Activated naive CD8-positive, alpha-beta T cell treated with anti-CD3 and anti-CD28 coated beads, Interleukin-2, amount 10 ng/mL, durations not matched to agents 7 days and 5 days (primary cell): Measurements from ENCODE around the gene RBMS3. TPM values are rescaled to one million over a fixed set of nuclear protein-coding genes. Genes with fewer than 3 reads are reported as not detected.

ENCODE experiments used
- ATAC-seq: fragments of 150-1000 bp; cut with Tn5 transposase; one replicate; pipeline ENCODE4 v1.10.0; 2021; ENCODE audit warnings: low read depth, moderate library complexity
- POLR2A ChIA-PET: fragments of 350-600 bp; sonication (Branson Sonifier 250); formaldehyde crosslinking; loops from one replicate; lab custom pipeline; 2021; ENCODE audit warnings: antibody characterized with exemption; lab: Charles Lee
- DNase-seq: peaks from one replicate; pipeline ENCODE4 v3.0.0; 2021
- H3K27ac Mint-ChIP-seq: one replicate; pipeline ENCODE4 v1.8.0; 2022; ENCODE audit warnings: mild to moderate bottlenecking, mixed read lengths
- H3K27me3 Mint-ChIP-seq: one replicate; pipeline ENCODE4 v1.8.0; 2022; ENCODE audit warnings: mild to moderate bottlenecking, moderate library complexity, mixed read lengths
- H3K36me3 Mint-ChIP-seq: one replicate; pipeline ENCODE4 v1.8.0; 2021; ENCODE audit warnings: mild to moderate bottlenecking, mixed read lengths
- H3K4me1 Mint-ChIP-seq: one replicate; pipeline ENCODE4 v1.8.0; 2021; ENCODE audit warnings: mixed read lengths
- H3K4me3 Mint-ChIP-seq: one replicate; pipeline ENCODE4 v1.8.0; 2022; ENCODE audit warnings: mild to moderate bottlenecking, moderate library complexity, mixed read lengths
- H3K9me3 Mint-ChIP-seq: one replicate; pipeline ENCODE4 v1.8.0; 2021; ENCODE audit warnings: mixed read lengths
- total RNA-seq, 2 experiments: library from RNA; stranded (reverse); gene quantifications; one replicate each; pipeline ENCODE4 v1.2.3, GENCODE V29; 2021

RBMS3 gene
- total RNA-seq, 2 experiments from 2014 or later: 0.58 to 0.74 TPM

DNA sequence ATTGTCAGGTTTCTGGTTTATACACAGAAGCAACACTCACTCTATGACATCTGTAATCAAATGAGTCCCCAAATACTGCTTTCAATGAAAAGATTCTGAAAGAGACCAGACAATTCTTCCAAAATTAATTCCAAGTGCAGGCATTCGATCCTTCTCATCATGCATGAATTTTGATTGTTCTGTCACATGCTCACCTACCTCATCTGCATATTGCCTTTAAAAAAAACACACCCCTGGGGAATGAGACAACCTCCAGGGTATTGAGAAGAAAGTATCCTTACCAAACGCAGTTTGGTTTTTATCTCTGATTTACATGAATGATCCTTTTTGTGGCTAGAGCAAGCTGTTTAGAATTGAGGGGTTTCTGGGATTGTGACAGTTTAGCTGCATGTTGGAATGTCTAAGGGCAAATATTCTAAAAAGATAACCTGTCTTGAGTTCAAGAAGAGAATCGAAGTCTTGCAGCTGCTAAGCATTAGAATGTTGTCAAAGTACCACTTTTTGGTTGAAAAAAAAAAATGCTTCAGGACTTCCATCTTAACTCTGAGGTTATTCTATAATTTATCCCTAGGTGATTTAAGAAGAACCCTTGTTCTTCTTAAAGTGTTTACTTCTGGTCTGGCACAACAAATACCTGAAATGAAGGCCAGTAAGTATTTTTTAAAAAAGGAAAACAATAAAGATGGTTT lies 653.1 kb downstream of the RBMS3 start:
- POLR2A ChIA-PET: no interaction called here
- Mint-ChIP-seq H3K4me1 (no peaks in the 10 kb centered on the region), H3K4me3 (no peak overlapping the region), H3K27me3 (peaks cover 14% of the 10 kb centered on the region), H3K9me3 (no peaks in the 10 kb centered on the region), H3K27ac (no peak overlapping the region), H3K36me3 (no peaks in the 10 kb centered on the region)
- DNase-seq (no peak), ATAC-seq (no peak)

- POLR2A ChIA-PET: no interaction called here
- H3K27me3 Mint-ChIP-seq: peaks cover 14% of the 10 kb centered on the region
- ATAC-seq: no peak
These were observed 653.9 kb downstream of the RBMS3 start for GRCh38 chr3:29934751-29935150.

DNA sequence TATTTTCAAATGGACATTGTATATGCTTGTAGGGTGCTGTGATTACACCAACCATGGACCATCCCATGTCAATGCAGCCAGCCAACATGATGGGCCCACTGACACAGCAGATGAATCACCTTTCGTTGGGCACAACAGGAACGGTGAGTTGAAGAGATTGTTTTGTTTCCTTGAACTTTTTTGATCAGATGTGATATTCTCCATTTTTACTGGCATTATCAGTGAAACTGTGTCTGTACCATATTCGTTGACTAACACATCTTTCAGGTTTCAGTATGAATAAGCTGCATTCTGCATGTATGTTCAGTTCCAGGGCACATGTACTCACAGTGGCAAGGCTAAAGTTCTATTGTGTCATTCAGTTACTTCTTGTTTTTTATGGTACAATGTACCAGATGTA lies 655.2 kb downstream of the RBMS3 start:
- POLR2A ChIA-PET: no interaction called here
- H3K4me1 Mint-ChIP-seq: no peaks in the 10 kb centered on the region
- H3K36me3 Mint-ChIP-seq: no peaks in the 10 kb centered on the region
- H3K27me3 Mint-ChIP-seq: peaks cover 14% of the 10 kb centered on the region
- ATAC-seq (no peak), DNase-seq (no peak)
- no peak overlapping the region for H3K4me3 Mint-ChIP-seq
- H3K9me3 Mint-ChIP-seq: no peaks in the 10 kb centered on the region
- H3K27ac Mint-ChIP-seq: no peak overlapping the region

More at GRCh38 chr3:29934751-29935150, 653.9 kb downstream of the RBMS3 start:
- no peak overlapping the region for H3K4me3 Mint-ChIP-seq
- no peaks in the 10 kb centered on the region for H3K9me3 Mint-ChIP-seq
- no peaks in the 10 kb centered on the region for H3K36me3 Mint-ChIP-seq
- no peak for DNase-seq
- H3K4me1 Mint-ChIP-seq: no peaks in the 10 kb centered on the region
- H3K27ac Mint-ChIP-seq: no peak overlapping the region

- no peak overlapping the region for H3K27ac Mint-ChIP-seq
- no peak overlapping the region for H3K4me3 Mint-ChIP-seq
- POLR2A ChIA-PET: no interaction called here
- H3K36me3 Mint-ChIP-seq: no peaks in the 10 kb centered on the region
- DNase-seq: no peak
- ATAC-seq: no peak
- H3K4me1 Mint-ChIP-seq: no peaks in the 10 kb centered on the region
- peaks cover 14% of the 10 kb centered on the region for H3K27me3 Mint-ChIP-seq
- H3K9me3 Mint-ChIP-seq: no peaks in the 10 kb centered on the region
These were observed 655.9 kb downstream of the RBMS3 start for GRCh38 chr3:29936766-29937165.

- H3K27me3 Mint-ChIP-seq: peaks cover 12% of the 10 kb centered on the region
- no peaks in the 10 kb centered on the region for H3K9me3 Mint-ChIP-seq
- no peak overlapping the region for H3K4me3 Mint-ChIP-seq
- ATAC-seq (no peak), DNase-seq (no peak)
- H3K36me3 Mint-ChIP-seq: no peaks in the 10 kb centered on the region
- H3K4me1 Mint-ChIP-seq: no peaks in the 10 kb centered on the region
- H3K27ac Mint-ChIP-seq: no peak overlapping the region
- POLR2A ChIA-PET: no interaction called here
These were observed 656.3 kb downstream of the RBMS3 start for GRCh38 chr3:29937185-29937584.

DNA sequence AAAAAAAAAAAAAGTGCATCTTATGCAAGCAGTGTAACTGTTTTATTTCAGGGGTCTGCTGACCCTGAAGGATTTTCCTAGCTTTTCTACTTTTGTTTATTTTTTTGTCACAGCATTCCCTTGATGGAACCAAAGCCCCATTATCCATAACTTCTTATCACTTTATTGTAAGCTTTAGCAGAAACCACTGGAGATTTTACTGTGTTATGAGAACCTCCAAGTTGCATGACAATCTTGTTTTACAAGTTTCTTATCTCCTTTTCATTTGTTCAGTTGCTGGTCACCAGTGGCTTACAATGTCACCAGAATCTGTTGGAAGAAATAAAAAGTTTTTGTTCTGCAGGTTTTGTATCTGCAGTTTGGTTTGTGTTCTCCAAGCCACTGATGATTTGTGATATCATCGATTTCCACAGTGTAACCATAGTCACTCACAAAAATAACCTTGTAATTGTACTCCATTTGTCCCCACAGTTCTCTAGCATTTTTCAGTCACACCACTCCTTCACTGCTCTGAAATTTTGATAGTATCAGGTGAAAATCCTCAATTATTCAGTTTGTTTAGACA lies 660.0 kb downstream of the RBMS3 start:
- ATAC-seq (no peak), DNase-seq (no peak)
- POLR2A ChIA-PET: no interaction called here
- no peaks in the 10 kb centered on the region for H3K36me3 Mint-ChIP-seq
- H3K4me1 Mint-ChIP-seq: no peaks in the 10 kb centered on the region
- H3K9me3 Mint-ChIP-seq: no peaks in the 10 kb centered on the region
- no peak overlapping the region for H3K27ac Mint-ChIP-seq
- peaks cover 3% of the 10 kb centered on the region for H3K27me3 Mint-ChIP-seq
- H3K4me3 Mint-ChIP-seq: no peak overlapping the region

DNA sequence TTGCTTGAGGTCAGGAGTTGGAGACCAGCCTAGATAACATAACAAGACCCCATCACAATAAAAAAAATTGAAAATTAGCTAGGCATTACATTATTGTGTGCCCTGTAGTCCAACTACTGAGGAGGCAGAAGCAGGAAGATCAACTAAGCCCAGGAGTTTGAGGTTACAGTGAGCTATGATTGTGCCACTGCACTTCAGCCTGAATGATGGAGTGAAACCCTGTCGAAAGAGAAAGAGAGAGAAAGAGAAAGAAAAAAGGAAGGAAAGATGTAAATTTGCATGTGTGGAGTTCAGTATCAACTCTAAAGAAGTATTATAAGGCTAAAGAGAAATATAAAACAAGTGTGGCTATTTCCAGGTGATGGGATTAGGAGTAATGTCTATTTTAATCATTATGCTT lies 661.4 kb downstream of the RBMS3 start:
- H3K36me3 Mint-ChIP-seq: no peaks in the 10 kb centered on the region
- DNase-seq (no peak), ATAC-seq (no peak)
- H3K9me3 Mint-ChIP-seq: no peaks in the 10 kb centered on the region
- no peaks in the 10 kb centered on the region for H3K4me1 Mint-ChIP-seq
- peaks cover 3% of the 10 kb centered on the region for H3K27me3 Mint-ChIP-seq
- no peak overlapping the region for H3K27ac Mint-ChIP-seq
- no peak overlapping the region for H3K4me3 Mint-ChIP-seq
- POLR2A ChIA-PET: no interaction called here

GRCh38 chr3:29949131-29949530 lies 668.3 kb downstream of the RBMS3 start:
- Mint-ChIP-seq H3K27me3 (no peaks in the 10 kb centered on the region), H3K9me3 (no peaks in the 10 kb centered on the region), H3K36me3 (no peaks in the 10 kb centered on the region), H3K4me1 (no peaks in the 10 kb centered on the region), H3K4me3 (no peak overlapping the region), H3K27ac (no peak overlapping the region)
- no peak for DNase-seq
- no peak for ATAC-seq
- POLR2A ChIA-PET: no interaction called here

DNA sequence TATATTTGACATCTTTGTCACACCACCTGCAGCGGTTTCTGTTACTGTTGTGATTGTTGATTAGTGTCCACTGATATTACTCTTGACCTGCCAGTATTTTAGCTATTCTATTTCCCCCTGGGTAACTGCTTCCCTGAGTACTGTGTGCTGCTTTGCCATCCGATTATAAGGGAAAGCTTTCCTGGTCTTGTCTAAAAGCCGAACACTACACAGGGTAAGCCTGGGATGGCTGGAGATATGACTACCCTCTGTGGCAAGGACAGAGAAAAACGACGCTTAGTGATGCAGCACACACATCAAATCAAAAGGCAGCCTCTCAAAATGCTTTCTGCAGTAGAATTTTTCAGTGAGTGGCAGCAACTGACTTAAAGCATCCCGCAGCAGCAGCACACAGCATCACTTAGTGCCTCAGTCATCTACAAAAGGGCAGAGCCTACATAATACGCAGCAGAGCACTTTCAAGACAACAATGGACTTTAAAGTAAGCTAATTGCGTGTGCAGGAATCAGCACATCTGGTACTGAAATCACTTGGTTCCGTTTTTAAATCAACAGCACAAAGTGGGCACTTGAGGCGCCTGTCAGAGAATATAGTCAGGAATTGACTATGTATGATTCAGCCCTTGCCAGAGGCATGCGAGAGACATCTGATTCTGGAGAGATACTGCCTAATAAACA lies 669.2 kb downstream of the RBMS3 start:
- Mint-ChIP-seq H3K4me3 (no peak overlapping the region), H3K4me1 (no peaks in the 10 kb centered on the region), H3K36me3 (no peaks in the 10 kb centered on the region), H3K27ac (no peak overlapping the region), H3K9me3 (no peaks in the 10 kb centered on the region), H3K27me3 (no peaks in the 10 kb centered on the region)
- ATAC-seq: no peak
- DNase-seq: no peak
- POLR2A ChIA-PET: no interaction called here

DNA sequence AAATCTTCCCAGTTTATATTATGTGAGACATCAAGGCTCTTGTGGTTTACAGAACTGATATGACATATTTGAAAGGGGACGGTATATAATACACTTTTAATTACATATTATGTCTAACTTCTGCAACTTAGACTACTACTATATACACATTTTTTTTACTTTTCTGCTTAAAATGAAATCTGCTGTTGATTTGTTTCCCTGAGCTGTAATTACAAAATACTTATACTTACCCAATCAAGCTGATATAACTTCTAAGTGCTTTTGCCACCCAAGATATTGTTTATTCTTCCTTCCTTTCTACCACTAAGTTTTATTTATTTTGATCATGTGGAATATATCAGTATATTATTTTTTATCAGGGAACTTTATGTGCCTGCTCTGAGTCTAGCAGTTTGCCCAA lies 671.6 kb downstream of the RBMS3 start:
- no peaks in the 10 kb centered on the region for H3K27me3 Mint-ChIP-seq
- ATAC-seq (no peak), DNase-seq (no peak)
- H3K4me3 Mint-ChIP-seq: no peak overlapping the region
- H3K27ac Mint-ChIP-seq: no peak overlapping the region
- POLR2A ChIA-PET: no interaction called here
- H3K36me3 Mint-ChIP-seq: no peaks in the 10 kb centered on the region
- H3K9me3 Mint-ChIP-seq: no peaks in the 10 kb centered on the region
- no peaks in the 10 kb centered on the region for H3K4me1 Mint-ChIP-seq

- POLR2A ChIA-PET: no interaction called here
- Mint-ChIP-seq H3K4me1 (no peaks in the 10 kb centered on the region), H3K9me3 (no peaks in the 10 kb centered on the region), H3K36me3 (no peaks in the 10 kb centered on the region), H3K27me3 (no peaks in the 10 kb centered on the region), H3K4me3 (no peak overlapping the region), H3K27ac (no peak overlapping the region)
- DNase-seq (no peak), ATAC-seq (no peak)
These were observed 674.5 kb downstream of the RBMS3 start for GRCh38 chr3:29955413-29955812.

DNA sequence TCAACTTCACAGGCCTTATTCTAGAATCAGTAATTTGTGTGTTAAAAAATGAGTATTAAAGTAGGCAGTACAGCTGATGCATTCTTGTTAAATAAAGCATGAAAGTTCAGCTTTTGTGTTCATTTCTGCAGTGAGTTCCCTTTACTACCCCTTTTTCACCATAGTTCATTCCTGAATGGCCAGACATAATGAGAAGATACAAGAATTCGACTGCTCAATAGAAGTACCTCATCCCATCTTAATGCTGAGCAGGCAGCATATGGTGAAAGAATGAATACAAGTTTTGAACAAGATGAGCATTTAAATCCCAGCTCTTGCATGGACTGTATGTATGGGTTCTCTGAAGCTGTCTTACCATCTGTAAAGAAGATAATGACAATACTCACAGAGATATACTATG lies 677.9 kb downstream of the RBMS3 start:
- POLR2A ChIA-PET: no interaction called here
- DNase-seq (no peak), ATAC-seq (no peak)
- H3K4me3 Mint-ChIP-seq: no peak overlapping the region
- H3K27ac Mint-ChIP-seq: no peak overlapping the region
- H3K27me3 Mint-ChIP-seq: no peaks in the 10 kb centered on the region
- H3K4me1 Mint-ChIP-seq: no peaks in the 10 kb centered on the region
- H3K36me3 Mint-ChIP-seq: no peaks in the 10 kb centered on the region
- H3K9me3 Mint-ChIP-seq: no peaks in the 10 kb centered on the region

GRCh38 chr3:29971895-29972294 lies 691.0 kb downstream of the RBMS3 start:
- H3K4me1 Mint-ChIP-seq: no peaks in the 10 kb centered on the region
- H3K36me3 Mint-ChIP-seq: no peaks in the 10 kb centered on the region
- H3K4me3 Mint-ChIP-seq: no peak overlapping the region
- no peak for ATAC-seq
- DNase-seq: no peak
- H3K27me3 Mint-ChIP-seq: peaks cover 4% of the 10 kb centered on the region
- H3K9me3 Mint-ChIP-seq: no peaks in the 10 kb centered on the region
- H3K27ac Mint-ChIP-seq: no peak overlapping the region
- POLR2A ChIA-PET: no interaction called here

DNA sequence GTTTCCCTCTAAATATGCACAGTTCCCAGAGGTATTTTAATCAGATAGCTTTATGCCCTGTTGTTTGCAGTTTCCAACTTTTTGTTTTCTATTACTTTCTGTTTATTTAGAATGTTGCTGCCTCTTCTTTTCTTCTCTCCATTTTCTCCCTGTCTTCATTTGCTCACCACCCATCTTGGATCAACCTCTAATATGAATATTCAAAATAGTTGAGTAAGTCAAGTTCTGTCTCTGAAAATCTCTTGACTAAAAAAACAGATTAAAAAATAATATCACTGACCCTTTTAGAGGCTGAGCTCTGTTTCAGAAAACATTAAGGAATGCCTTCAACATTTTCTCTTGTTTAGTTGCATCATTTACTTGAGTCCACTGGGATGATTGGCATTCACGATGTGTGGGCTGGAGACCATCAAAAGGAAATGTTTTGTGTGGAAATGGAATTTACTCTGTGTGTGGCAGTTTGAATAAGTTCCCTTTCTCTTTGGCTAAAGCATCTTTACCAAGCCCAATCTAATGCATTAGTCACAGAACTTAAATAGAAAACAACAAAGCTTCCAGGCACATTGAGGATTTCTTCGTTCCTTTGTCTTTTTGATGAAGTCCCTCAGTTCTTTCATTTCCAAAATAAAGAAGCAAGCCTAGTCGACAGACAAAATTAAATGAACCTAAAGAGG lies 691.6 kb downstream of the RBMS3 start:
- ATAC-seq (no peak), DNase-seq (no peak)
- no peaks in the 10 kb centered on the region for H3K4me1 Mint-ChIP-seq
- H3K36me3 Mint-ChIP-seq: no peaks in the 10 kb centered on the region
- peaks cover 4% of the 10 kb centered on the region for H3K27me3 Mint-ChIP-seq
- POLR2A ChIA-PET: no interaction called here
- H3K4me3 Mint-ChIP-seq: no peak overlapping the region
- H3K27ac Mint-ChIP-seq: no peak overlapping the region
- no peaks in the 10 kb centered on the region for H3K9me3 Mint-ChIP-seq
